ENCODE measurements around the gene ERC2.

The ERC2 gene

DNA sequence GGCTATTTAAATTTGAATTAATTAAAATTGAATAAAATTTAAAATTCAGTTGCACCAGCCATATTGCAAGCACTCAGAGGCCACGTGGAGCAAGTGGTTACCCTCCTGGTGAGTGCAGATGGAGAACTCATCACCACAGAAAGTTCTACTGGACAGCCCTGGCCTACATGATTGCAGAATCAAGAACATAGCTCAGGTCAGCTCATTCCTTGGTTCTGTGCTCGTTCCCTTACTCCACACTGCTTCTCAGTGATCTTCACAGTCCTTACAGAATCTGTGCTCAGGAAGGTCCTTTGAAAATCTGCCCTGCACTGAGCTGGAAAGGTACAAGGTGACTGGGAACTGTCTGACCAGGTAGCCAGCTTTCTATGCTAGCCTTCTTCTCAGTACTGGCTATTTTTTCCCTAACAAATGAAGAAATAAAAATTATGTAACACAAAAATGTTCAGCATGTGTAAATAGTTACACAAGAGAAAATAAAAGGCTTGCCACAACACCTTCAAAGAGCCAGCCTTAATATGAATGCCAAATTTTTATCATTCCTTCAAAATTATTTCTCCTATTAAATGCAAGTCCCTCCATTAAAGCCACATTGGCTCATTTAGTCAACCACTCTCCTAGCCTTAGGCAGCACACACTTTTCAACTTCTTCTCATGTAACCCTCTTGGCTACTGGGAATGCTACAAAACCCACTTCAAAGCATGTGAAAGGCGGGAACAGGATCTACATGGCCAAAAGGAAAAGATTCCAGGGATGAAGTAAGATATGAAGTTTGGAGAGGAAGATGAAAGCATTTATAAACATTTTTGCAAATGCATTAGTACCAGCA lies 654.8 kb downstream of the ERC2 start:
- no peak for FAIRE-seq

DNA sequence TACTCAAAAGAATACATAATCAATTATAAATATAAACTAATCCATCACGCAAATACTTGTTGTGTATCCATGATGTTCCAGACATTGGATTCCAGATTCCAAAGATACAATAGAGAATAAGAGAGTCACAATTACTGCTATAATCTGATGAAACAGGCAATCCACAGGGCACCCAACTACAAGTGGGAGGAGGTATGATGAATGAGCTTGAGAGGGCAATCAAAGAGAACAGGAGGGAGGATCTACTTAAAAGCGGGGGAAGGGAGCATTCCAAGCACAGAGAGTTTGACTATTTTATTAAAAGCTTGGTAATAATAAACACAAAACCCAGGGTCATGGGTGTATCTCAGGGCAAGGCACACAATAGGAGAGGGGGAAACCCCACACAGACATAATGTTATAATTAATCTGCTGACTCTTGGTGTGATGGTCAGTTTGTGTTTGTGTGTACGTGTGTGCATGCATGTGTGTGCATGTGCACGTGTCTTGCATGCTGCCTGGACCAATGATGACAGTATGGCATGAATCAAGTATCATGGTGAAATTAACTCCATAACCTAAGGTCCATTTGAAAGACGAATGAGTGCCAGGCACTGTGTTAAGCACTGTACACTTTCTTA lies 655.8 kb downstream of the ERC2 start:
- FAIRE-seq: no peak

DNA sequence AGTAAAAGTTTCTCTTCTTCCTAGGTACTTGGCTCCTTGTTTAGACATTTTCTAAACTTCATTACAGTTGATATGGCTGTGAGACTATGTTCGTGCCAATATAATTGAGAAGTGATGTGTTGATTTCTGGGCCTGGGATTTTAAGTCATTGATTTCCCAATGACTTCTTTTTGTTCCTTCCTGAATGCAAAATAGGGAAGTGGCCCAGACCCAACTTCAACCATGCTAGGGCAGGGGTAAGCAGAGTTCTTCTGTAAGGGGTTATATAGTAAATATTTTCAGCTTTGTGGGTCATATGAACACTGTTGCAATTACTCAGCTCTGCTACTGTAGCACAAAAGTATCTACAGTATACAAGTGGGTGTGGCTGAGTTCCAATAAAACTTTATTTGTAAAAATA lies 661.1 kb downstream of the ERC2 start:
- no peak for FAIRE-seq

DNA sequence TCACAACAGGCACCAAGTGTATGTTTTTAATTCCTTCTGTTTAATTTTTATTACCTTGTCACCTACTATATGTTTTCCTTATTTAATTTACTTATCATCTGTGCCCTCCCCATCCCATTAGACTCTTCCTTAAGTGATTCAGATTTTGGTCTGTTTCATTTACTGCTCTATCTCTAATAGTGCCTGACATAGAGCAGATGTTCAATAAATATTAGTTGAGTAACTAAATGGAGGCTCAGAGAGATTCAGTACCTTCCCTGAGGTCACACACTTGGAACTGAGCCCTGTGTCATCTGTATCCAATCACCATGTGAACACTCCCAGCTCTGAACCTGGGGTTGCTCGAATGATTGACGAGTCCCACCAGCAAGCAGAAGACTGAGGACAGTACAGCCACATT lies 663.1 kb downstream of the ERC2 start:
- FAIRE-seq: no peak

DNA sequence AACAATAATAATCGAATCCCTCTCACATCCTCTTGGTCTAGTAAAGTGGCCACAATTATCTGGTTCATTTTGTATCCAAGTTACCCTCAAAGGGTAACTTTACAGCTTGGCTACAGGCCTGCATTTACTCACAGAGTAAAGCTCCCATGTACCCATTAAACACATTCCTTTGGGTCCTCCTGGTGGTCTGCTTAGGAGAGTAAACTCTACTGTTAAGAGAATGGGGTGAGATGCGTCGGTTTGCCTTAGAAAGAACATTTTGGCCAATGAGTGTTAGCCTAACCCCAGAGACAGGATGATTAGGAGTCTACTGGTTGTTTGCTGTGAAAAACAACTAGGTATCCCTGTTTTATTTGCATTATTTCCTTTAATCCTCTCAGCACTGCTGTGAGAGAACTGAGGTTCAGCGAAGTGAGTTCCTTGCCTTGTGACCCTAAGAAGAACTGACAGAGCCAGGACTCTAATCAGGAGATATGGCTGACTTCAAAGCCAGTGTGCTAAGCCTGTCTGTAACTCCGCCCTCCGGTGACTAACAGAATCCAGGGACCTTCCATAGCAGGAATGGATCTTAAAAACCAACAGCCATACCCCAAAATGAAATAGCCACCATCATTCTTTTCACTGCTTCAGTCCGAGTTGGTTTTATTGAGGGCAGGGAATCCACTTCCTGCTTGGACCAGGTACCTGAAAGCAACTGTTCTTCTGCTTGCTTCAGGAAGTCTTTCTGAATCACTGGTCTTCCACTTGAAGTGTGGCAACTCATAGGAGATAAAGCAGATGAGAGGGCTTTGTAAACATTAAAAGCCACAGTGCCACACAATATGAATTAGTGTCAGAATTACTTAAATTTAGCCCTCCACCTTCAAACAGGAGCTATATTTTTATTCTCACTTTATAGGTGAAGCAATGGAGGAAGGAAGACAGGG lies 663.8 kb downstream of the ERC2 start:
- no peak for FAIRE-seq

DNA sequence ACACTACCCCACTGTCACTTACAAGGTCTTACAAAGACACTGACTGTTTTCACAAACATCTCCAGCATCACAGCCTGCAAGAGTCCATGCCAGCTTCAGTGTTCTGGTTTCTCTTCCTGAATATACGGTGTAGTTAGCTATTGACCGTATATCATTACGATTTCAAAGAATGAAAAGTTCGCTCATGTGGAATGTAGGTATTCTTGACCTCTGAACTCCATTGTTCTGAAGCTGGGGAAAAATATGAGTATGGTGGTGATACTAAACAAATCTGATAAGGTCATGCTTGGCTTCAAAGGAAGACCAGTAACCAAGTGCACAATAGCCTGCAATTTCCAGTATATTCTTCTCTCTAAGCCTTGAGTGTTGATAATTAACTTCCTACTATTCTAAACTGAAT lies 665.5 kb downstream of the ERC2 start:
- no peak for FAIRE-seq

DNA sequence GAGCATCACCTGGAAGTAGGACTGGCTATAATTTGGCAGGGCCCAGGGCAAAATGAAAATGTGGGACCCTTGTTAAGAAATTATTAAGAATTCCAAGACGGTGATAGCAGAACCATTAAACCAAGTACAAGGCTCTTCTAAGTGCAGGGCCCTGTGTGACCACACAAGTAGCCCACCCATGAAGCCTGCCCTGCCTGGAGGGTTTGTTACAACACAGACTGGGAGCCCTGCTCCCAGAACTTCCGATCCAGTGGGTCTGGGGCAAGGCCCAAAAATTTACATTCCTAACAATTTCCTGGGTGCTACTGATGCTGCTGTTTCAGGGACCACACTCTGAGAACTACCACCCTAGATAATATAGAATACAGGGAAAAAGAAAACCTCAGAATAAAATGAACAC lies 666.6 kb downstream of the ERC2 start:
- FAIRE-seq: no peak

DNA sequence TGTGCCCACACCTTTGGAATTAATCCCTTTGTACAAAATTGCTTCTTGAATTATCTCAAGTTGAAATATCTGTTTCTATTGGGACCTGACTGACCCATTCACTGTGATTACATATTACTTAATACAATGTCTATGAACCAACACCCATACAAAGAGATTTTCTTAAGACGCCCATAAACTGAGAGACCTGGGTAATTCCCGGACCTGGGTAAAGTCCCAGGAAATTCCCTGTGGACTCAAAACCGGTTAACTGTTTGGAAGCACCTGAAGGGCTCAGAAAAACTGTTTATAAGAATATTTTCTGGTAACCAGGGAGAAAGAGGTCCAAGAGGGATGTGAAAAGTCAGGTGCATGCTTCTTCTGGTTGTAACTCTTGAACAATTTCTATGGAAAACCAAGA lies 667.2 kb downstream of the ERC2 start:
- FAIRE-seq: no peak

DNA sequence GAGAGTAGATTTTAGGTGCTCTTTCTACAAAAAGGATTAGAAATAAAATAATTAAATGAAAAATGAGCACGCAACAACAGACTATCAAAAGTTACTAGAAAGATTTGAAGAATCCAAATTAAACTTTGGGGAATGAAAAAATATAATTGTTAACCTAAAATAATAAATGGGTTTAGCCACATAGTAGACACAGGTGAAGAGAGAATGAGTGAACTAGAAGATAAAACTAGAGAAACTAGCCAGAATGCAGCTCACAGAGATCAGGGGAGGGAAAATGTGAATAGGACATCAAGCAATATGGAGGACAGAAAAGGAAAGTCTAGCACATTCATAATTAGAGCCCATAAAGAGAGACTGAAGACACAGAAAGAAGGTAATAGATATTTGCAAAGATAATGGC lies 670.5 kb downstream of the ERC2 start:
- peak; percentile 12 for FAIRE-seq

DNA sequence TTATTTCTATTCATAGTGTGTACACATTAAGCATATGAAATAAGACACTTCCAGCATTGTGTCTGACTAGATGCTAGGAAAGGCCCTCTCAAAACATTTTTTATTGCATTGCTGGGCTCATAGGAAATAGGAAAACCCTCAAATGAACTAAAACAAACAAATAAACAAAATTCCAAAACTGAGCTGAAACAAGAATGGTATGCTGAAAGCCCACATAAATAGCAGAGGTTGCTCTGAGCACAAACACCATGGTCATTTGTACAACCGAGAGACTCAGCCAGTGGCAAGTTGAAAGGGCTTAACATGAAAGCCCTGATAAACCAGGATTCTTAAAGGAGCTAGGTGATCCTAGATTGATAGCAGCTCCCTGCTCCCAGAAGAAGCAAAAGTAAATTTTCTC lies 671.2 kb downstream of the ERC2 start:
- no peak for FAIRE-seq

DNA sequence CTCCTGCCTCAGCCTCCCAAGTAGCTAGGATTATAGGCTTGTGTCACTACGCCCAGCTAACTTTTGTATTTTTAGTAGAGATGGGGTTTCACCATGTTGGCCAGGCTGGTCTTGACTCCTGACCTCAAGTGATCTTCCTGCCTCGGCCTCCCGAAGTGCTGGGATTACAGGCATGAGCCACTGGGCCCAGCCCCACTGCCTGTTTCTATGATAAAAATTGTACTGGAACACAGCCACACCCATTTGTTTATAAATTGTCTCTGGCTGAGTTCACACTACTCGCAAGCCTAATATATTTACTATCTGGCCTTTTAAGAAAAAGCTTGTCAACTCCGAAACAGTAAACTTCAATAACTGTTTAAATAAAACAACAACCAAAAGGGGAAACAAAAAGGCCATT lies 671.7 kb downstream of the ERC2 start:
- FAIRE-seq: peak; percentile 90

DNA sequence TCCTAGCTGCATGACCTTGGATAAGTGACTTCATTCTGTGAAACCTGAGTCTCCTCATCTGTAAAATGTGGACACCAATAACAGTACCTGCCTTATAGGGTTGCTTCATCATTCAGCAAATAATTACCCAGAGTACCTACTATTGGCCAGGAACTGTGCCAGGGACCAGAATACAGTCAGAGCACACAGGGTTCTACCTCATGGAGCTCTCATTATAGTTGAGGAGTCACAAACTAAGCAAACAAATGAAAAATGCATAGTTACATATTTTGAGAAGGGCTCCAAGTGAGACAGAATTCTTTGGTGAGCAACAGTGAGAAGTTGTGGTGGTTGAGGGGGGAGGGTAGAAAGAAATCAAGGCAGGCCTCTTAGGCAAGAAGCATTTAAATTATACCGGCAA lies 672.5 kb downstream of the ERC2 start:
- FAIRE-seq: no peak

DNA sequence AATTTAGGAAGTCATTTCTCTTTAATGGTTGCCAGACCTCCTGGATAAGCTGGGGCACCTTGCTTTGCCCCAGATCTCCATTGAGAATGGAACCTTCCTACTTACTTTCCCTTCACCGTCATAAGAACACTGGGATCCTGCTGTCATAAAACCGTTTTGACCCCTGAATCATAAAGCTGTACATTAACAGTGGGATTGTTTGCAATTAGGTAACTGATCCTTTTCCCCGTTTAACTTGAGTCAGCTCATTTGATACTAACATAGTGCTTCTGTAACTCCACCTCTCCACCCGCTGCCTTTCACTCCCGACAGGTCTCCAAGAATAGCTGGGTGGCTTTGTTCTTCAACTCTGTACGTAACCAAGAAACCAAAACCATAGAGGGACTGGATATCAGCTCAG lies 673.0 kb downstream of the ERC2 start:
- FAIRE-seq: no peak

DNA sequence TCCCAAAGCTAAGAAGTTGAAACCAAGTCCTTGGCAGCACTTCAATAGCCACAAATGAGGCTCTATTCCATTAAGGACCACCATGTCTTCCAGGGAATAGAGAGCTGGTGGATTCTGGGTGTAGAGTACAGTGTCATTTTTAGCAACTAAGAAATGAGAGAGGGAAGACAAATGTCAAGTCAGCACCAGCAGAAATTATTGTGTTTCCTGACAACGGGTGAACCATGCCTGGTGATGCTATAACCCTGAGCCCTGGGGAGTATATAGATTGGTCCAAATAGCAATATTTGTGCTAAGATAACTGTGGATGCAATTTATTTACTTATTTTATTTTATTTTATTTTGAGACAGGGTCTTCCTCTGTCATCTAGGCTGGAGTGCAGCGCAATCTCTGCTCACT lies 675.5 kb downstream of the ERC2 start:
- FAIRE-seq: no peak

DNA sequence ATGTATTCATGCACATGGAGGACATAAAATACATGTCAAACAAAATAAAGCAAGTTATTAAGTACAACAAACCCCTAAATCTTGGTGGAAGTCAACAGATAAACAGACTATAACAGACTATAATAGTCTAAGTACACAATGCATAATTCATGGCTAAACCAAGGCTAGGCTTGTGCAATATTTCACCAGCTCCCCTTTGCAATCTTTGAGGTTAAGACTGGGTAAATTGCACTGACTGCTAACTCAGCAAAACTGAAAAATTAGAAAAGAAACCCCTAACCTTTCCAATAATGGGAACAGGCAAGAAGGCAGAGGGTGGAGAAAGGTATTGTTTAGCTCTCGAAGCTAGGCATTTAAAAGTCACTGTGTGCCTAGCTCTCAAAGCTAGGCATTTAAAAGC lies 676.3 kb downstream of the ERC2 start:
- peak; percentile 69 for FAIRE-seq

DNA sequence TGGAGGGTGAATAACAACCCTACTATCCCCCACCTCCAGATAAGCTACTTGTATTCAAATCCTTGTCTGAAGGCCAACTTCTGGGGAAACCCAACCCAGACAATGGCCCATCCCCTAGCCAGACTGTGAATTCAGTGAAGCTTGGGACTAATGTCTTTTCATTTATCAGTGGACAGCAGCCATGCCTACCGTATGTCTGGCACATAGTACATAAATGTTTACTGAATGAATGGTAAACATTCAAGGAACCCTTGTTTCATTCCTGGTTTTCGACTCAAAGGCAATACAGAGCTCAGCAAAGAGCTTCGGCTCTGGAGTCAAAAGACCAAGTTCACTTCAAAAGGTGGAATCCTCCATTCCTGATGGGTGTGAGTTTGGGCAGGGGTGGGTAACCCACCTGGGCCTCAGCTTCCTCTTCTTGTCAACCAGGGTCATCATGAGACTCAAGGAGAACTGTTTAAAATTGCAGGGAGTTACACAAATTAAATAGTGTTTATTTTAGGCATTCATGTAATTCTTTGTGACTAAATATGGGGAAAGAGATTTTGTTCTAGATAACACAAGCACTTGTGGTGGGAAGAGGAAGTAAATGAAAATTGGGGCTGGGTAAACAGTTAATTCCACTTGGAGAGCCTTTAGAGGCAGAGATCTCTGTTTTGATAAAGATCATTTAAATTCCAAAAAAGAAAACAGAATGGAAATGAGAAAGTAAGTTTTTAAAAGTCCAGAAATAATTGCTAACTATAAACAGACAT lies 677.5 kb downstream of the ERC2 start:
- FAIRE-seq: no peak

DNA sequence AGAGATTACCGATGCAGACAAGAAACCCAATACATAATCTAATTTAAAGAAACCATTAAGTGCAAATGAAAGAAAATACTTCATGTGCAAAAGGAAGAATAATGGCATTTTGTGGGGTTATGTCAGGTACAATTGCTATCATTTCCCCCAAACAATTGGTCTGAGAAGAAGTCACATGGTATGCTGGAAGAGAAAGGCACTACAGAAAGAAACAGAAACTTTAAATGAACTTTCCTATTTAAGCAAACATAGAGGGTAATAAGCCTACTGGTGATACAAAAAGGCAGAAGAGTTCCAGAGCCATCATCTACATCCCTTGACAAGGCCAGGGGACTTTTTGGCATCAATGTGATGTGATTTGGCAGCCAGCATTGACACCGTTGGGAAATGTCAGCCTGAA lies 678.8 kb downstream of the ERC2 start:
- FAIRE-seq: no peak

DNA sequence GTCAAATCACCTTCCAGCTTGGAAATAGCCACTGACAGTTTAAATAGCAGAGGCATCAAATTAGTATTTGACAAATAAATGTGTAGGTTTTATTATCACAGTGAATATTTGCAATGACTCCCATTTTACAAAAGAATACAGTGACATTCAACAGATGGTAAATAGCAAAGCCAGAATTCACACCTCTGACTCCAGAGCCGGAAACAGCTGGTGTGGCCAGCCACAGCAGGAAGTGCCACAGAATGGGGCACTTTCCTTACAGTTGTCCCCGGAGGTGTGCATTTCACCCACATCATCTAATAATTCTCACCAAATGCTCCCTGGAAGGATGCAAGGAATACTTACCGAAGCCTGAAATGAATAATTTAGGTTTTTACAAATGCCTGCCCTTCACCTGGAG lies 685.5 kb downstream of the ERC2 start:
- no peak for FAIRE-seq

DNA sequence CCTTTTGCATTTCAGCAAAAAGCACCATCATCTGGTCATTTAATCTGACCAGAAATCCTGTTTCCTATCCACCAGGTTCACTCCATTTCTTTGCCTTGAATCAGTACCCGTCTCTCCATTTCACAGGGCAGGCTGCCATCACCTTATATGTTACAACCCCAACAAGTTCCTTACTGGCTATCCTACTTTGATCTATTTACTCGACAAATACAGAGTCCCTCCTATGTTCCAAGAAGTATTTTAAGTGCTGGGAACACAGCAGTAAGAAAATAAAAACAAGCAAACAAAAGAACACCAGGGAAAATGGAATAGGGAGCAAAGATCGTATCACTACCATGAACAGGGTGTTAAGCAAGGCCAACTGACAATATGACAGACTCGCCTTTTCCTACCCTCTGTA lies 685.9 kb downstream of the ERC2 start:
- FAIRE-seq: no peak

DNA sequence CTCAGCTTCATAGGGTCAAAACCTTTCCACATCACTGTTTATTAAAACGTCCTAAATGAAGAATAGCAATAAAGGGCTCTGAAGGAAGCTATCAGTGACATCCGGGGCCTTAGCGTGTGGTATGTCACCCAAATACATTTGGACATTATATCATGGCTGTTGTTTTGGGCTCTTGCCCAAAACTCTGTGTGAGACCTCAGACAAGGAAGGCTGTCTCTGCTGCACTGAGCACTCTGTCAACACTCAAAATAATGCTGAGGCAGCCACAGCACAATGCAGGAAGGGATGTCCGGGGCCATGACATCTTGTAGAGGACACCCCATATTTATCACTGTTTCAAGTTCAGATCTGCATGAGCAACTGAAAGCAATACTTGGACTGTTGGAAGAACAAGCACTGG lies 687.4 kb downstream of the ERC2 start:
- FAIRE-seq: no peak

DNA sequence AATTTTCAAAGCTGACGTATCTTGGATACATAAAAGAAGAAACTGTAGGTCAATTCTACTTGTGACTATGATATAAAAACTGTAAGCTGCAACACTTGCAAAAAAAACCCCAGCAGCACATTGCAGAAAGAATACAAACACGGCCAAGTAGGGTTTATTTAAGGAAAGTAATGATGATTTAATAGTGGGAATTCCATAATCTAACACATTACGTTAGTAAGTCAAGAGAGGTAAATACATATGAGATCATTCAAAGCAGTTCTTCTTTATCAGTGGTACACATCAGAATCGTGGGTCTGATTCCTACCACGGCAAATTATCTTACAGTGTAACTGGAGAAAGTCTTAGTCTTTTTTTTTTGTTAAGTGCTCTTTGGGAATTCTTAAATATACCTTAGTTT lies 688.7 kb downstream of the ERC2 start:
- FAIRE-seq: no peak

DNA sequence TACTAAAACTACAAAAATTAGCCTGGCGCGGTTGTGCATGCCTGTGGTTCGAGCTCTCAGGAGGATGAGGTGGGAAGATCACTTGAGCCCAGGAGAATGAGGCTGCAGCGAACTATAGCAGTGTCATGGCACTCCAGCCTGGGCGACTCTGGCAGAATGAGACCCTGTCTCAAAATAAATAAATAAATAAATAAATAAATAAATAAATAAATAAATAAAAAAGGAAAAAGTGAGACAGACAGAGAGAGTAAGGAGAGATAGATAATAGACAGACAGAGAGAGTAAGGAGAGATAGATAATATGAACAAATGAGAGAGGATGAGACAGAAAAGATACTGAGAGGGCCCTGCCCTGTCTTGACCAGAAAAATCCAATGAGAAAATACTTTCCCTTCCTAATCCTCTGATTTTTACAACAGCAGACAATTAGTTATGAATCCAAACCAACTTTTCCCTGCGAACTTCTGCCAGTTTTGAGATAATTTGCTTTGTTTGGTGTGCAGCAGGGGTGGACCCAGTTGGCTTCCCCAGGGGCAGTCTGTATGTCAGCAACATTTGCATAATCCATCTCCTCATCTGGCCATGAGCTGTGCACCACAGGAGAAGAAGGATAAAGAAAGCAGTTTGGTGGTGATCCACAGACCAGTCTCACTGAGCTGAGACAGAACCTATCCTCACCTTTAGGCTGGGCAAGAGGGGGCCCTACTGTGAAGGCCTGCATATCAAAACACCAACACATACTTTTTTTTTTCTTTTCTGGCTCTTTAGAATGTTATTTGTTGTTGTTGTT lies 692.7 kb downstream of the ERC2 start:
- FAIRE-seq: no peak

Measured in endometrium (tissue), 2 donors.